GM19395 (cell line): Measurements from ENCODE around the gene AKT2.

Experiments used
- ATAC-seq: cut with Tn5 transposase; IDR thresholded peaks from one replicate; pipeline ENCODE4 v1.9.1; 2021; ENCODE audit warnings: mild to moderate bottlenecking, moderate library complexity; ENCODE audit not compliant: unreplicated experiment

AKT2 gene

GRCh38 chr19:40193587-40193849 lies 91.6 kb downstream of the AKT2 start:
- ATAC-seq = no peak

- ATAC-seq = no peak
Observed at GRCh38 chr19:40192758-40193586, 92.2 kb downstream of the AKT2 start.

- peak; percentile 13 for ATAC-seq
Observed at GRCh38 chr19:40191836-40192646, 93.1 kb downstream of the AKT2 start.

- ATAC-seq = peak; percentile 80
Observed at GRCh38 chr19:40190891-40191835, 94.0 kb downstream of the AKT2 start, which contains the start of gene MAP3K10. Gene MAP3K10, plus strand, starts transcription at chr19:40191426. Its CDS starts 606 bp downstream, at chr19:40192032.

GRCh38 chr19:40184273-40184672 lies 100.9 kb downstream of the AKT2 start:
- ATAC-seq = no peak
